NCI-H2196 (cell line): ENCODE measurements around the gene TYMS.

Experiments
- DNase-seq: peaks from one replicate; lab custom pipeline; 2025; ENCODE audit not compliant: unreplicated experiment; lab: John Stamatoyannopoulos, UW

The TYMS gene

GRCh38 chr18:644395-645004 lies 13.0 kb upstream of the TYMS start:
- DNase-seq = no peak

GRCh38 chr18:647304-647703 lies 10.1 kb upstream of the TYMS start:
- DNase-seq = no peak

- DNase-seq = no peak
Observed at GRCh38 chr18:649341-649740, 8.1 kb upstream of the TYMS start.

GRCh38 chr18:650428-650858 lies 7.0 kb upstream of the TYMS start:
- DNase-seq = no peak

- DNase-seq = no peak
Observed at GRCh38 chr18:652131-652530, 5.3 kb upstream of the TYMS start.

- DNase-seq = no peak
Observed at GRCh38 chr18:653512-653911, 3.9 kb upstream of the TYMS start.

- DNase-seq = no peak
Observed at GRCh38 chr18:654601-655000, 2.9 kb upstream of the TYMS start.

- DNase-seq = no peak
Observed at GRCh38 chr18:655445-655844, 2.0 kb upstream of the TYMS start.

- DNase-seq = peak; percentile 99
Observed at GRCh38 chr18:658001-658946, 821 bp downstream of the TYMS start.

GRCh38 chr18:658947-659533 lies 1.6 kb downstream of the TYMS start:
- DNase-seq = no peak

GRCh38 chr18:659597-659996 lies 2.1 kb downstream of the TYMS start:
- DNase-seq = no peak

- no peak for DNase-seq
Observed at GRCh38 chr18:662197-662596, 4.7 kb downstream of the TYMS start.

GRCh38 chr18:666177-666576 lies 8.7 kb downstream of the TYMS start:
- no peak for DNase-seq

GRCh38 chr18:666628-667027 lies 9.2 kb downstream of the TYMS start:
- DNase-seq = no peak

GRCh38 chr18:668260-668659 lies 10.8 kb downstream of the TYMS start:
- DNase-seq = no peak

GRCh38 chr18:669077-669476 lies 11.6 kb downstream of the TYMS start:
- no peak for DNase-seq

- no peak for DNase-seq
Observed at GRCh38 chr18:670522-670921, 13.1 kb downstream of the TYMS start.

GRCh38 chr18:671405-671804 lies 14.0 kb downstream of the TYMS start:
- no peak for DNase-seq

- no peak for DNase-seq
Observed at GRCh38 chr18:673317-673716, 15.9 kb downstream of the TYMS start.

GRCh38 chr18:673769-674168 lies 16.3 kb downstream of the TYMS start:
- no peak for DNase-seq

- no peak for DNase-seq
Observed at GRCh38 chr18:675307-675706, 17.9 kb downstream of the TYMS start.

GRCh38 chr18:676069-676468 lies 18.6 kb downstream of the TYMS start:
- DNase-seq = no peak
